AG09319 (cell line): Measurements from ENCODE around the gene TMEM14C.
"Not testable (repeated sequence)": the region's sequence is repeated elsewhere in the genome, so short reads cannot be mapped to it uniquely, and the experiment has no call there.

Experiments used
- DNase-seq: peaks from one replicate; pipeline ENCODE4 v3.0.0-alpha.2; 2010; ENCODE audit warnings: low read depth; ENCODE audit errors: extremely low read depth
- TF ChIP-seq, protein P1 (sequence below): IDR thresholded peaks from 2 replicates; pipeline ENCODE4 v1.5.1; 2011; ENCODE audit warnings: low read depth, mild to moderate bottlenecking, inconsistent platforms, low read length, moderate library complexity

TMEM14C gene

DNA sequence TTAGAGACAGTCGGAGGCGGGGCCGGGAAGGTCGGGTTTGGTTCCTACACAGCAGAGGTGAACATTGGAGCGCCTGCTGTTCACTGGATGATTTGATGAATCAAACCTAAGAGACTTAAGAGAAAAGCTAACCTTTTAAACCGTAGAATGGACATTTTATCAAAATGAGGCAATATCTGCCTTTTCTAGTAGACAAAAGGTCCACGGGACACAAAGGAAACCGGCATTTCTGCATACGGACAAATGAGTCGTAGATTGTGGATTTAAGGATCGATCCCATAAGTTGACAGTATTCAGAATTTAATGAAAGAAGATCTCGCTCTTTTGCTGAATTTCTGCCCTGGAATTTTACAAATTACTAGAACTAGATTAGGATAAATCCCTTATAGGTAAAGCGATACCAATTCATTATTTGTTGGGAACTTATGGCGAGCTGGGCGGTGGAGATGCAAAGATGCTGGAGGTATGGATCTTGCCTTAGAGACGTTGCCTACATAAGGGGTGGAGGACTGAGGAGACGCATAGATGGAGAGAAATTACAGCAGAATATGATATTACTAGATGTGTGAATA is 27.7 kb upstream of the TMEM14C start:
- TF ChIP-seq, protein P1, sequence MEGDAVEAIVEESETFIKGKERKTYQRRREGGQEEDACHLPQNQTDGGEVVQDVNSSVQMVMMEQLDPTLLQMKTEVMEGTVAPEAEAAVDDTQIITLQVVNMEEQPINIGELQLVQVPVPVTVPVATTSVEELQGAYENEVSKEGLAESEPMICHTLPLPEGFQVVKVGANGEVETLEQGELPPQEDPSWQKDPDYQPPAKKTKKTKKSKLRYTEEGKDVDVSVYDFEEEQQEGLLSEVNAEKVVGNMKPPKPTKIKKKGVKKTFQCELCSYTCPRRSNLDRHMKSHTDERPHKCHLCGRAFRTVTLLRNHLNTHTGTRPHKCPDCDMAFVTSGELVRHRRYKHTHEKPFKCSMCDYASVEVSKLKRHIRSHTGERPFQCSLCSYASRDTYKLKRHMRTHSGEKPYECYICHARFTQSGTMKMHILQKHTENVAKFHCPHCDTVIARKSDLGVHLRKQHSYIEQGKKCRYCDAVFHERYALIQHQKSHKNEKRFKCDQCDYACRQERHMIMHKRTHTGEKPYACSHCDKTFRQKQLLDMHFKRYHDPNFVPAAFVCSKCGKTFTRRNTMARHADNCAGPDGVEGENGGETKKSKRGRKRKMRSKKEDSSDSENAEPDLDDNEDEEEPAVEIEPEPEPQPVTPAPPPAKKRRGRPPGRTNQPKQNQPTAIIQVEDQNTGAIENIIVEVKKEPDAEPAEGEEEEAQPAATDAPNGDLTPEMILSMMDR = no peak
- DNase-seq = no peak

DNA sequence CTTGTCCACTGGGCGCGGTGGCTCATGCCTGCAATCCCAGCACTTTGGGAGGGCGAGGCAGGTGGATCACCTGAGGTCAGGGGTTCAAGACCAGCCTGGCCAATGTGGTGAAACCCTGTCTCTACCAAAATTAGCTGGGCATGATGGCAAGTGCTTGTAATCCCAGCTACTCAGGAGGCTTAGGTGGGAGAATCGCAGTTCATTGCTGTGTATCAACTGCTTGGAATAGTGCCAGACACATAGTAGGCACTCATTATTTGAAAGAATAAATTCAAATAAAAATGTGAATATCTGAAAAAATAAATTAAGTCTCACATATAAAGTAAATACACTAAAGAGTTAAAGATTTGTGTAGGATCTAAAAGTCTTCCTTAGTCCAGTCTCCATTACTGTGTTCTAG is 26.2 kb upstream of the TMEM14C start:
- DNase-seq = no peak
- TF ChIP-seq, protein P1 = no peak

DNA sequence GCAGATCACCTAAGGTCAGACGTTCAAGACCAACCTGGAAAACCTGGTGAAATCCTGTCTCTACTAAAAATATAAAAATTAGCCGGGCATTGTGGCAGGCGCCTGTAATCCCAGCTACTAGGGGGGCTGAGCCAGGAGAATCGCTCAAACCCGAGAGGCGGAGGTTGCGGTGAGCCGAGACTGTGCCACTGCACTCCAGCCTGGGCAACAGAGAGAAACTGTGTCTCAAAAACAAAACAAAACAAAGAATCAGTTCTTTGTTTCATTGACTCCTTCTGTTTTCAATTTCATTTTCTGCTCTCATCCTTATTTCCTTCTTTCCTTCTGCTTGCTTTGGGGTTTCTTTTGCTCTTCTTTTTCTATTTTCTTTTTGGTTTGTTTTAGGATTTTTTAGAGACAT is 8.9 kb upstream of the TMEM14C start:
- TF ChIP-seq, protein P1 = no peak
- no peak for DNase-seq

DNA sequence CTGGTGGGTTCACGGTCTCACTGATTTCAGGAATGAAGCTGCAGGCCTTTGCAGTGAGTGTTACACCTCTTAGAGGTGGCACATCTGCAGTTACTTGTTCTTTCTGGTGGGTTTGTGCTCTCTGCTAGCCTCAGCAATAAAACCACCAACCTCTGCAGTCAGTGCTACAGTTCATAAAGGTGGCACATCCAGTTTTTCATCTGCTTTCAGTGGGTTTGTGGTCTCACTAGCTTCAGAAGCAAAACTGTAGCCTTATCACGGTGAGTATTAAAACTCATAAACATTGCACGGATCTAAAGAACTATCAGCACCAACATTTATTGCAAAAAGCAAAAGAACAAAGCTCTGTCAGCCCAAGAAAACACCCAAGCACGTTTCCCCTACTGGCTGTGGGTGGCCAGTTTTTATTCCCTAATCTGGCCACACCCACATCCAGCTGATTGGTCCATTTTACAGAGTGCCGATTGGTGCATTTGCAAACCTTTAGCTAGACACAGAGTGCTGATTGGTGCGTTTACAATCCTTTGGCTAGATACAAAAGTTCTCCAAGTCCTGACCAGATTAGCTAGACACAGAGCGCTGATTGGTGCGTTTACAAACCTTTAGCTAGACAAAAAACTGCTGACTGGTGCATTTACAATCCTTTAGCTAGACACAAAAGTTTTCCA is 3.4 kb upstream of the TMEM14C start:
- no peak for DNase-seq
- TF ChIP-seq, protein P1 = no peak

DNA sequence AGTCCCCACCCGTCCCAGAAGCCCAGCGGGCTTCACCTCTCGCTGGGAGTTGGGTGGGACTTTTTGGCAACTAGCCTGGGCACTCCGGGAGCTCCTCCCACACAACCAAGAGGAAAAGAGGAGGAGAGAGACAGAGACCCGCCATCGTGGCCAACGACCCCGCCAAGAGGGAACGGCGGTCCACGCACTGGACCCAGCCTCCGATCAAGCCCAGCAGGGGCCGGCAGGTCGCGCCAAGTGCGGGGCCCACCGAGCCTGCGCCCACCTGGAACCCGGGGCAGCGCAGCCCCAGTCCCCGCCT is 3.0 kb upstream of the TMEM14C start:
- TF ChIP-seq, protein P1 = no peak
- no peak for DNase-seq

DNA sequence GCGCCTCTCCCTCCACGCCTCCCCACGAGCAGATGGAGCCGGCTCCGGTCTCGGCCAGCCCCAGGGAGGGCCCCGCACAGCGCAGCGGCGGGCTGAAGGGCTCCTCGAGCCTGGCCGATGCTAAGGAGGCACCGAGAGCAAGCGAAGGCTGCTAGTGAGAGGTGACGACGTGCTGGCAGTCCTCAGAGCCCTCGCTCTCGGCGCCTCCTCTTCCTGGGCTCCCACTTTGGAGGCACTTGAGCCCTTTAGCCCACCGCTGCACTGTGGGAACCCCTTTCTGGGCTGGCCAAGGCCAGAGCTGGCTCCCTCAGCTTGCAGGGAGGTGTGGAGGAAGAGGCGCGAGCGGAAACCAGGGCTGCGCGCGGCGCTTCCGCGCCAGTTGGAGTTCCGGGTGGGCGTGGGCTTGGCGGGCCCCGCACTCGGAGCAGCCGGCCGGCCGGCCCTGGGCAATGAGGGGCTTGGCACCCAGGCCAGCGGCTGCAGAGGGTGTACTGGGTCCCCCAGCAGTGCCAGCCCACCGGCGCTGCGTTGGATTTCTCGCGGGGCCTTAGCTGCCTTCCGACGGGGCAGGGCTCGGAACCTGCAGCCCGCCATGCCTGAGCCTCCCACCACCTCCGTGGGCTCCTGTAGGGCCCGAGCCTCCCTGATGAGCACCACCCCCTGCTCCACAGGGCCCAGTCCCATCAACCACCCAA is 2.5 kb upstream of the TMEM14C start:
- TF ChIP-seq, protein P1 = no peak
- DNase-seq = no peak

DNA sequence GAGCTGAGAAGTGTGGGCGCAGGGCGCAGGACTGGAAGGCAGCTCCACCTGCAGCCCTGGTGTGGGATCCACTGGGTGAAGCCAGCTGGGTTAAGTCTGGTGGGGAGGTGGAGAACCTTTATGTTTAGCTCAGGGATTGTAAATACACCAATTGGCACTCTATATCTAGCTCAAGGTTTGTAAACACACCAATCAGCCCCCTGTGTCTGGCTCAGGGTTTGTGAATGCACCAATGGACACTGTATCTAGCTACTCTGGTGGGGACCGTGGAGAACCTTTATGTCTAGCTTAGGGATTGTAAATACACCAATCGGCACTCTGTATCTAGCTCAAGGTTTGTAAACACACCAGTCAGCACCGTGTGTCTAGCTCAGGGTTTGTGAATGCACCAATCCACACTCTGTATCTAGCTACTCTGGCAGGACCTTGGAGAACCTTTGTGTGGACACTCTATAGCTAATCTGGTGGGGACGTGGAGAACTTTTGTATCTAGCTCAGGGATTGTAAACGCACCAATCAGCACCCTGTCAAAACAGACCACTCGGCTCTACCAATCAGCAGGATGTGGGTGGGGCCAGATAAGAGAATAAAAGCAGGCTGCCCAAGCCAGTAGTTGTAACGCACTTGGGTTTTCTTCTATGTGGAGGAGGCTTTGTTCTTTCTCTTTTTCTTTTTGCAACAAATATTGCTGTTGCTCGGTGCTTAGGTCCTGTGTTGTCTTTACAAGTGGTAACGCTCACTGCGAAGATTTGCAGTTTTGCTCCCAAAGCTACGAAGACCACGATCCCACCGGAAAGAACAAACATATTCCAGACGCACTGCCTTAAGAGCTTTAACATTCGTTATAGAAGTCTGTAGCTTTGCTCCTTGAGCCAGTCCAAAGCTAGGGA is 1.7 kb upstream of the TMEM14C start:
- DNase-seq = not testable (repeated sequence)
